Spleen (tissue), 7 donors: Measurements from ENCODE around the gene AHRR.

Experiments
- CTCF ChIP-seq, 11 experiments: fragments of 200-600 bp in 7 of 11; fragments of 450-650 bp in 4 of 11; sonication (generic) in 4 of 11; IDR thresholded peaks in 8 of 11; conservative IDR thresholded peaks in 3 of 11; 1 replicate in 7 of 11; 2 replicates in 4 of 11; pipeline versions ENCODE4 v1.4.0 to v1.8.0; 2016 to 2021; ENCODE audit warnings: antibody characterized with exemption in 11 of 11, inconsistent platforms in 4 of 11, mild to moderate bottlenecking in 1 of 11
- POLR2A ChIP-seq, 3 donors: fragments of 450-650 bp; IDR thresholded peaks; one replicate each; pipeline ENCODE4 v1.5.1; 2017; ENCODE audit warnings: antibody characterized with exemption in 3 of 3, mild to moderate bottlenecking in 1 of 3
- donor health status: DM: no; HTN: no; CAD: no; lungs with moderate emphysema.
- donor health status: DM: no; HTN: no; CAD: no.
- donor health status: DM: no; HTN: no; CAD: no.

GRCh38 chr5:307306-307705, 14.2 kb upstream of the AHRR start:
- TF ChIP-seq CTCF (IDR thresholded peaks at IDR 0.05 in 8 of 11, conservative IDR thresholded peaks at IDR 0.05 in 3 of 11) (no peak), POLR2A (IDR thresholded peaks at IDR 0.05) (no peak)
